HepG2 (cell line): ENCODE data around the gene DAZAP1. TPM values are rescaled to one million over a fixed set of nuclear protein-coding genes. Genes with fewer than 3 reads are reported as not detected.

Experiments used
- DMAP1 ChIP-seq: IDR thresholded peaks from 2 replicates; pipeline ENCODE4 v1.6.1; 2016
- EZH2 ChIP-seq: conservative IDR thresholded peaks from 2 replicates; pipeline ENCODE4 v1.6.1; 2012; ENCODE audit warnings: mild to moderate bottlenecking, low read depth, low read length, moderate library complexity
- GTF3A ChIP-seq: sonication (generic); formaldehyde crosslinking; conservative IDR thresholded peaks from 2 replicates; pipeline ENCODE4 v1.4.0; 2020; ENCODE audit warnings: mild to moderate bottlenecking, missing genetic modification reagents
- IRF2 ChIP-seq: IDR thresholded peaks from 2 replicates; pipeline ENCODE4 v1.6.1; 2018; ENCODE audit warnings: missing genetic modification reagents, missing compliant biosample characterization
- KLF16 ChIP-seq, 2 experiments: sonication (generic) in 1 of 2; formaldehyde crosslinking in 1 of 2; IDR thresholded peaks; 2 replicates each; pipeline versions ENCODE4 v1.6.1 to v1.8.0; 2016 to 2023; ENCODE audit warnings: missing genetic modification reagents in 2 of 2, missing compliant biosample characterization in 1 of 2
- KLF6 ChIP-seq: IDR thresholded peaks from 2 replicates; pipeline ENCODE4 v1.8.0; 2016; ENCODE audit warnings: missing biosample characterization, missing genetic modification reagents
- MTERF4 ChIP-seq: sonication (generic); formaldehyde crosslinking; IDR thresholded peaks from 2 replicates; pipeline ENCODE4 v1.8.0; 2023; ENCODE audit warnings: mild to moderate bottlenecking, missing genetic modification reagents
- NONO ChIP-seq, 2 experiments: fragments of 450-650 bp in 1 of 2; sonication (generic) in 1 of 2; formaldehyde crosslinking in 1 of 2; IDR thresholded peaks in 1 of 2; conservative IDR thresholded peaks in 1 of 2; 2 replicates each; pipeline versions ENCODE4 v1.6.1 to v1.8.0; 2017 to 2022; ENCODE audit warnings: mild to moderate bottlenecking in 1 of 2, missing genetic modification reagents in 1 of 2, moderate library complexity in 1 of 2
- POLR2A ChIP-seq, 2 experiments: IDR thresholded peaks; 2 replicates each; pipeline ENCODE4 v1.6.1; 2011; ENCODE audit warnings: low read depth in 2 of 2, low read length in 2 of 2, mild to moderate bottlenecking in 1 of 2, moderate library complexity in 1 of 2; ENCODE audit not compliant: insufficient read depth in 1 of 2
- REPIN1 ChIP-seq: sonication (generic); formaldehyde crosslinking; IDR thresholded peaks from 2 replicates; pipeline ENCODE4 v1.8.0; 2022; ENCODE audit warnings: missing genetic modification reagents, low read depth, mild to moderate bottlenecking, borderline replicate concordance
- TAF1 ChIP-seq: sonication (generic); formaldehyde crosslinking; IDR thresholded peaks from 2 replicates; pipeline ENCODE4 v1.4.0; 2020; ENCODE audit warnings: missing genetic modification reagents
- TCF7L2 ChIP-seq: IDR thresholded peaks from 2 replicates; pipeline ENCODE4 v1.6.1; 2011; ENCODE audit warnings: mild to moderate bottlenecking, low read depth, low read length, moderate library complexity
- ZMAT3 ChIP-seq: sonication (generic); formaldehyde crosslinking; conservative IDR thresholded peaks from 2 replicates; pipeline ENCODE4 v1.7.0; 2021; ENCODE audit warnings: missing genetic modification reagents
- ZNF121 ChIP-seq: sonication (generic); formaldehyde crosslinking; IDR thresholded peaks from 2 replicates; pipeline ENCODE4 v1.5.0; 2020; ENCODE audit warnings: mild to moderate bottlenecking, missing genetic modification reagents
- ZNF292 ChIP-seq: sonication (generic); formaldehyde crosslinking; IDR thresholded peaks from 2 replicates; pipeline ENCODE4 v1.8.1; 2022; ENCODE audit warnings: mild to moderate bottlenecking, low read depth, missing genetic modification reagents, borderline replicate concordance
- ZNF33A ChIP-seq: sonication (generic); formaldehyde crosslinking; IDR thresholded peaks from 2 replicates; pipeline ENCODE4 v1.5.1; 2020; ENCODE audit warnings: missing genetic modification reagents, mild to moderate bottlenecking, moderate library complexity, borderline replicate concordance
- ZNF512 ChIP-seq: sonication (generic); formaldehyde crosslinking; IDR thresholded peaks from 2 replicates; pipeline ENCODE4 v1.4.0; 2020; ENCODE audit warnings: mild to moderate bottlenecking, missing genetic modification reagents
- ZNF557 ChIP-seq: sonication (generic); formaldehyde crosslinking; IDR thresholded peaks from 2 replicates; pipeline ENCODE4 v1.4.0; 2020; ENCODE audit warnings: missing genetic modification reagents
- ZNF780A ChIP-seq: sonication (generic); formaldehyde crosslinking; IDR thresholded peaks from 2 replicates; pipeline ENCODE4 v1.8.0; 2022; ENCODE audit warnings: mild to moderate bottlenecking, missing genetic modification reagents, moderate library complexity
- ZNF792 ChIP-seq: IDR thresholded peaks from 2 replicates; pipeline ENCODE4 v1.6.1; 2016
- polyA plus RNA-seq, 8 experiments: library from polyadenylated mRNA; depleted of rRNA in 3 of 8; stranded (reverse) in 7 of 8; unstranded in 1 of 8; fragments of >200 nt; fragmentation: Illumina TruSeq in 4 of 8; extraction: Trizol in 4 of 8; gene quantifications; 2 replicates each; pipeline versions ENCODE4 v1.2.1 to v1.2.3, GENCODE V29; 2011 to 2016; ENCODE audit warnings: low read depth in 4 of 8, missing spikeins in 1 of 8, mixed read lengths in 1 of 8; ENCODE audit not compliant: insufficient read depth in 1 of 8
- total RNA-seq, 5 experiments: library from RNA; depleted of rRNA; stranded (reverse); fragments of >200 nt; fragmentation: Illumina TruSeq; extraction: Trizol; gene quantifications; 2 replicates each; pipeline ENCODE4 v1.2.3, GENCODE V29; 2016; ENCODE audit warnings: low read depth in 1 of 5
- TF ChIP-seq, protein P1 (sequence below): sonication (generic); formaldehyde crosslinking; IDR thresholded peaks from 2 replicates; pipeline ENCODE4 v1.4.0; 2020; ENCODE audit warnings: missing genetic modification reagents, borderline replicate concordance
- TF ChIP-seq, protein P2 (sequence below): sonication (generic); IDR thresholded peaks from 2 replicates; pipeline ENCODE4 v1.6.1; 2016; ENCODE audit warnings: low read depth, borderline replicate concordance
- TF ChIP-seq, protein P3 (sequence below): IDR thresholded peaks from 2 replicates; pipeline ENCODE4 v1.6.1; 2016

DAZAP1 gene
- total and polyA plus RNA-seq, 2 of the 13 experiments (the other 11 are each of a cell fraction or from before 2014, with no cell fraction given): 63.3 to 79.2 TPM

- TF ChIP-seq IRF2 (CRISPR knock-in tag) (peak; percentile 55; the same call in 1 of the 2 replicates), EZH2 (no peak), ZNF292 (CRISPR knock-in tag) (0 out of 2 replicates have a peak, but pooled peaks have one; percentile 39), KLF16 (CRISPR knock-in tag; IDR thresholded peaks at IDR 0.05) (peak in 1 of 2 experiments; percentile 53; a peak in 1 of 4 replicates), TCF7L2 (no peak), ZMAT3 (CRISPR knock-in tag) (peak; percentile 86), ZNF512 (CRISPR knock-in tag) (no peak), NONO (IDR thresholded peaks at IDR 0.05) (no peak), NONO (CRISPR knock-in tag; conservative IDR thresholded peaks at IDR 0.05) (peak; percentile 42), ZNF121 (CRISPR knock-in tag) (peak; percentile 26; the same call in 1 of the 2 replicates), ZNF33A (peak; percentile 85; the same call in 1 of the 2 replicates), DMAP1 (peak; percentile 51), POLR2A (IDR thresholded peaks at IDR 0.05; ENCODE audit: insufficient read depth in 1 of 2, low read depth in 2 of 2, low read length in 2 of 2) (peak in 1 of 2 experiments; percentile 73; a peak in 3 of 4 replicates), ZNF780A (0 out of 2 replicates have a peak, but pooled peaks have one; percentile 37), ZNF792 (CRISPR knock-in tag) (no peak; the same call in 1 of the 2 replicates), REPIN1 (CRISPR knock-in tag) (peak; percentile 68; the same call in 1 of the 2 replicates), ZNF557 (CRISPR knock-in tag) (no peak), KLF6 (CRISPR knock-in tag) (peak; percentile 34; the same call in 1 of the 2 replicates), GTF3A (CRISPR knock-in tag) (no peak; the same call in 1 of the 2 replicates), MTERF4 (CRISPR knock-in tag) (peak; percentile 78; the same call in 1 of the 2 replicates), TAF1 (CRISPR knock-in tag) (peak; percentile 71; the same call in 1 of the 2 replicates)
- TF ChIP-seq, protein P1, sequence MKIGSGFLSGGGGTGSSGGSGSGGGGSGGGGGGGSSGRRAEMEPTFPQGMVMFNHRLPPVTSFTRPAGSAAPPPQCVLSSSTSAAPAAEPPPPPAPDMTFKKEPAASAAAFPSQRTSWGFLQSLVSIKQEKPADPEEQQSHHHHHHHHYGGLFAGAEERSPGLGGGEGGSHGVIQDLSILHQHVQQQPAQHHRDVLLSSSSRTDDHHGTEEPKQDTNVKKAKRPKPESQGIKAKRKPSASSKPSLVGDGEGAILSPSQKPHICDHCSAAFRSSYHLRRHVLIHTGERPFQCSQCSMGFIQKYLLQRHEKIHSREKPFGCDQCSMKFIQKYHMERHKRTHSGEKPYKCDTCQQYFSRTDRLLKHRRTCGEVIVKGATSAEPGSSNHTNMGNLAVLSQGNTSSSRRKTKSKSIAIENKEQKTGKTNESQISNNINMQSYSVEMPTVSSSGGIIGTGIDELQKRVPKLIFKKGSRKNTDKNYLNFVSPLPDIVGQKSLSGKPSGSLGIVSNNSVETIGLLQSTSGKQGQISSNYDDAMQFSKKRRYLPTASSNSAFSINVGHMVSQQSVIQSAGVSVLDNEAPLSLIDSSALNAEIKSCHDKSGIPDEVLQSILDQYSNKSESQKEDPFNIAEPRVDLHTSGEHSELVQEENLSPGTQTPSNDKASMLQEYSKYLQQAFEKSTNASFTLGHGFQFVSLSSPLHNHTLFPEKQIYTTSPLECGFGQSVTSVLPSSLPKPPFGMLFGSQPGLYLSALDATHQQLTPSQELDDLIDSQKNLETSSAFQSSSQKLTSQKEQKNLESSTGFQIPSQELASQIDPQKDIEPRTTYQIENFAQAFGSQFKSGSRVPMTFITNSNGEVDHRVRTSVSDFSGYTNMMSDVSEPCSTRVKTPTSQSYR: peak; percentile 81; the same call in 1 of the 2 replicates
- TF ChIP-seq, protein P2, sequence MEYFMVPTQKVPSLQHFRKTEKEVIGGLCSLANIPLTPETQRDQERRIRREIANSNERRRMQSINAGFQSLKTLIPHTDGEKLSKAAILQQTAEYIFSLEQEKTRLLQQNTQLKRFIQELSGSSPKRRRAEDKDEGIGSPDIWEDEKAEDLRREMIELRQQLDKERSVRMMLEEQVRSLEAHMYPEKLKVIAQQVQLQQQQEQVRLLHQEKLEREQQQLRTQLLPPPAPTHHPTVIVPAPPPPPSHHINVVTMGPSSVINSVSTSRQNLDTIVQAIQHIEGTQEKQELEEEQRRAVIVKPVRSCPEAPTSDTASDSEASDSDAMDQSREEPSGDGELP: 0 out of 2 replicates have a peak, but pooled peaks have one; percentile 2
- TF ChIP-seq, protein P3, sequence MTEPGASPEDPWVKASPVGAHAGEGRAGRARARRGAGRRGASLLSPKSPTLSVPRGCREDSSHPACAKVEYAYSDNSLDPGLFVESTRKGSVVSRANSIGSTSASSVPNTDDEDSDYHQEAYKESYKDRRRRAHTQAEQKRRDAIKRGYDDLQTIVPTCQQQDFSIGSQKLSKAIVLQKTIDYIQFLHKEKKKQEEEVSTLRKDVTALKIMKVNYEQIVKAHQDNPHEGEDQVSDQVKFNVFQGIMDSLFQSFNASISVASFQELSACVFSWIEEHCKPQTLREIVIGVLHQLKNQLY (CRISPR knock-in tag): peak; percentile 14; the same call in 1 of the 2 replicates
Observed at GRCh38 chr19:1478934-1479707, 71.7 kb downstream of the DAZAP1 start, which contains the start of gene C19orf25 (continued).
